Thymus (tissue), 14 donors: ENCODE measurements around the gene KIF5B. TPM values are rescaled to one million over a fixed set of nuclear protein-coding genes. Genes with fewer than 3 reads are reported as not detected.
"Not testable (repeated sequence)": the region's sequence is repeated elsewhere in the genome, so short reads cannot be mapped to it uniquely, and the experiment has no call there.

Source experiments
- DNase-seq, 9 donors: peaks; one replicate each; pipeline ENCODE4 v3.0.0-alpha.2; 2013; ENCODE audit warnings: low spot score in 9 of 9, low read depth in 6 of 9, missing footprints in 1 of 9
- H3K27ac ChIP-seq, 2 donors: one replicate each; pipeline ENCODE4 v1.5.1; 2013; ENCODE audit warnings: control low read depth in 1 of 2, low read depth in 1 of 2, low read length in 1 of 2, mild to moderate bottlenecking in 1 of 2, moderate library complexity in 1 of 2
- H3K27me3 ChIP-seq, 2 donors: one replicate each; pipeline ENCODE4 v1.5.1; 2013; ENCODE audit warnings: low read length in 1 of 2; ENCODE audit not compliant: control insufficient read depth in 2 of 2, insufficient read depth in 1 of 2
- H3K36me3 ChIP-seq, 2 donors: one replicate each; pipeline ENCODE4 v1.5.1; 2013; ENCODE audit warnings: low read length in 1 of 2, mild to moderate bottlenecking in 1 of 2, moderate library complexity in 1 of 2; ENCODE audit not compliant: control insufficient read depth in 2 of 2, insufficient read depth in 2 of 2
- H3K4me1 ChIP-seq, 2 donors: one replicate each; pipeline ENCODE4 v1.5.1; 2013; ENCODE audit warnings: low read length in 2 of 2; ENCODE audit not compliant: control insufficient read depth in 2 of 2, insufficient read depth in 2 of 2
- H3K4me3 ChIP-seq, 2 donors: one replicate each; pipeline ENCODE4 v1.5.1; 2013; ENCODE audit warnings: low read length in 2 of 2, control low read depth in 1 of 2, mild to moderate bottlenecking in 1 of 2
- H3K9me3 ChIP-seq, 2 donors: one replicate each; pipeline ENCODE4 v1.5.1; 2013; ENCODE audit warnings: low read length in 1 of 2, mild to moderate bottlenecking in 1 of 2; ENCODE audit not compliant: control insufficient read depth in 2 of 2, insufficient read depth in 1 of 2
- WGBS: extraction: QIAGEN DNeasy Blood & Tissue Kit; methylation state at CpG from one replicate; pipeline ENCODE4 v1.1.7; 2013; 5-methylcytosine and 5-hydroxymethylcytosine counted together
- long read RNA-seq, 10 donors: transcript quantifications; one replicate each; lab custom pipeline, GENCODE V29; 2026
- polyA plus RNA-seq: library from polyadenylated mRNA; stranded (reverse); fragments of 200-250 nt; gene quantifications from one replicate; pipeline ENCODE4 v1.2.3, GENCODE V29; 2013
- total RNA-seq: library from RNA; stranded (reverse); fragments of 120-200 nt; gene quantifications from one replicate; pipeline ENCODE4 v1.2.4, GENCODE V29; 2013
- donor health status: healthy.

Gene KIF5B
- 70.4 TPM for total RNA-seq
- polyA plus RNA-seq: 47.3 TPM
- long read RNA-seq, donor 1: 0 reads
- long read RNA-seq, donor 2: 0 reads
- long read RNA-seq, donor 3, full-length matches to known transcripts: 1 of 59 reads
- long read RNA-seq, donor 3, partial matches to known transcripts: 58 of 59 reads
- long read RNA-seq, donor 3, other reads (novel, unspliced or antisense): 0 of 59 reads
- long read RNA-seq, donor 4, full-length matches to known transcripts: 1 of 37 reads
- long read RNA-seq, donor 4, partial matches to known transcripts: 36 of 37 reads
- long read RNA-seq, donor 4, other reads (novel, unspliced or antisense): 0 of 37 reads
- long read RNA-seq, donor 5, full-length matches to known transcripts: 1 of 75 reads
- long read RNA-seq, donor 5, partial matches to known transcripts: 74 of 75 reads
- long read RNA-seq, donor 5, other reads (novel, unspliced or antisense): 0 of 75 reads
- long read RNA-seq, donor 6, full-length matches to known transcripts: 3 of 35 reads
- long read RNA-seq, donor 6, partial matches to known transcripts: 32 of 35 reads
- long read RNA-seq, donor 6, other reads (novel, unspliced or antisense): 0 of 35 reads
- long read RNA-seq, donor 7, full-length matches to known transcripts: 6 of 115 reads
- long read RNA-seq, donor 7, partial matches to known transcripts: 109 of 115 reads
- long read RNA-seq, donor 7, other reads (novel, unspliced or antisense): 0 of 115 reads
- long read RNA-seq, donor 8, full-length matches to known transcripts: 3 of 23 reads
- long read RNA-seq, donor 8, partial matches to known transcripts: 20 of 23 reads
- long read RNA-seq, donor 8, other reads (novel, unspliced or antisense): 0 of 23 reads
- long read RNA-seq, donor 9, full-length matches to known transcripts: 1 of 43 reads
- long read RNA-seq, donor 9, partial matches to known transcripts: 42 of 43 reads
- long read RNA-seq, donor 9, other reads (novel, unspliced or antisense): 0 of 43 reads
- long read RNA-seq, donor 10, full-length matches to known transcripts: 1 of 45 reads
- long read RNA-seq, donor 10, partial matches to known transcripts: 44 of 45 reads
- long read RNA-seq, donor 10, other reads (novel, unspliced or antisense): 0 of 45 reads

DNA sequence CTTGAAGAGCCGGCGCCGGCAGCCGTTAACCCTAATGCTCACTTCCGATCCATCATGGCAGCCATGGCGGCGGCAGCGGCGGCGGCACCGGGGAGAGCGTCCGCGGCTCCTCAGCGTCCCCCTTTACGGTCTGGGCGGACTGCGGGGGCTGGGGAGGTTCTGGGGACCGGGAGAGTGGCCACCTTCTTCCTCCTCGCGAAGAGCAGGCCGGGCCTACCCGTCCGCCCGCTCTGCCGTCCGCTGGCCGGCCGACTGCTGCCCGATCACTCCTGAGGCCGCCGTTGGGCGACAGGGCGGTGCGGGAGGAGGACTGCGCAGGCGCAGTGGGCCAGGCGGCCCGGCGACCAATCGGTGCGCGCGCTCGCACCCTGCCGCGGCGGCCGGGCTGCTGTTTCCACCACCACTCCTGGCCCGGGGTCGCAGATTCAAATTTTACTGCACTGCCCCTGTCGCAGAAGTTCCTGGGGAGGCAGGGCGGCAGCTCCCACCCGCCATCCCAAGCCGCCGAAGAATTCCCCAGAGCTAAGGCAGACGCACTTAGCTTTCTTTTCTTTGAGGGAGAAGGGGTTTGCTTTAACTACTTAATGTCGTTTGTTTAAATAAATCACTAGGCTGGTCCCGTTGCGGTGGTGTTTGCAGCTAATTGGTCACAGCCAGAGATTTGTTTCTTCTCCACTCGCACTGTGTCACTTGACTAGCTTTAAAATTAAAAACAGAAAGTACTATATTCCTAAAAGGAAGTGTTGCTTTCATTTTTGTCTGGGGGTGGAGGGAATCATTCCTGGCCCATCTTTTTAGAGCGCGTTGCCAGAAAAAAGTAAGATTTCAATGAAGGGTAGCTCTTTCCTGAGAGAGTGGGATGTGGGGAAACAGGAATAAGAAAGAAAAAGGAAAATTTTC is at the start of gene KIF5B:
Gene KIF5B (minus strand): TSS at position 290 of the 900 bp plus-strand sequence. CDS start 452 bp downstream, outside the sequence.
- no peaks in the 10 kb centered on the region for H3K27me3 ChIP-seq
- 3% methylated on average over 63 of the region's 63 CpGs for WGBS
- DNase-seq: peak; percentile 72 to 94 (median 88)
- peak within 1 kb of the TSS; percentile 95 to 99 for H3K27ac ChIP-seq
- peaks cover 0 to 3% of the 10 kb centered on the region in 2 donors for H3K9me3 ChIP-seq
- peaks cover 0 to 3% of the 10 kb centered on the region in 2 donors for H3K36me3 ChIP-seq
- peak within 1 kb of the TSS; percentile 80 to 99 for H3K4me3 ChIP-seq
- H3K4me1 ChIP-seq: peaks cover 11 to 15% of the 10 kb centered on the region in 2 donors

DNA sequence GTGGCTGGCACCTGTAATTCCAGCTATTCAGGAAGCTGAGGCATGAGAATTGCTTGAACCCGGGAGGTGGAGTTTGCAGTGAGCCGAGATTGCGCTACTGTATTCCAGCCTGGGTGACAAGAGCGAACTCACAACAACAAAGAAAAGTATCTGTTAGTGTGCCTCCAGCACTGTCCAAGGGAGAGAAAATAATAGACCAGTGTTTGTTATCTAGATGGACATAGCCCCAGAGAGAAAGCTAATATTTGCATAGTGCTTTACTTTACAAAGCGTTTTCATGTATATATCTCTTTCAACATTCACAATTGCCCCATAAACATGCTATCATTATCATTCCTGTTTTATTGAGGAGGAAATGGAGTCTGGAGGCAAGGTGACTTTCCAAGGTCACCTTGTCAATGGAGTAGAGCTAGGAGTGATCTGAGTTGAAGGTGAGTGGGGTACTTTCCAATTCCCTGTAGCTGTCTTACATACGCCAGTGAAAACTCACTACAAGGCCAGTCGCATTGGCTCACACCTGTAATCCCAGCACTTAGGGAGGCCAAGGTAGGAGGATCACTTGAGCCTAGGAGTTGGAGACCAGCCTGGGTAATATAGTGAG is 49.7 kb upstream of the KIF5B start:
- WGBS: 98% methylated on average over 7 of the region's 7 CpGs
- DNase-seq: no peak
- Histone ChIP-seq H3K27me3 (no peaks in the 10 kb centered on the region), H3K9me3 (peaks cover 0 to 11% of the 10 kb centered on the region in 2 donors), H3K36me3 (no peaks in the 10 kb centered on the region), H3K4me3 (no peak overlapping the region), H3K4me1 (no peaks in the 10 kb centered on the region), H3K27ac (no peak overlapping the region)

GRCh38 chr10:32104622-32105509 is 48.6 kb upstream of the KIF5B start:
- 95% methylated on average over 5 of the region's 5 CpGs for WGBS
- H3K36me3 ChIP-seq: no peaks in the 10 kb centered on the region

GRCh38 chr10:32104181-32104580 is 48.0 kb upstream of the KIF5B start:
- no peak overlapping the region for H3K27ac ChIP-seq
- H3K9me3 ChIP-seq: no peaks in the 10 kb centered on the region

More at GRCh38 chr10:32104622-32105509, 48.6 kb upstream of the KIF5B start:
- peaks cover 0 to 6% of the 10 kb centered on the region in 2 donors for H3K9me3 ChIP-seq
- no peak for DNase-seq
- no peaks in the 10 kb centered on the region for H3K4me1 ChIP-seq
- H3K4me3 ChIP-seq: no peak overlapping the region
- H3K27ac ChIP-seq: no peak overlapping the region
- H3K27me3 ChIP-seq: no peaks in the 10 kb centered on the region

DNA sequence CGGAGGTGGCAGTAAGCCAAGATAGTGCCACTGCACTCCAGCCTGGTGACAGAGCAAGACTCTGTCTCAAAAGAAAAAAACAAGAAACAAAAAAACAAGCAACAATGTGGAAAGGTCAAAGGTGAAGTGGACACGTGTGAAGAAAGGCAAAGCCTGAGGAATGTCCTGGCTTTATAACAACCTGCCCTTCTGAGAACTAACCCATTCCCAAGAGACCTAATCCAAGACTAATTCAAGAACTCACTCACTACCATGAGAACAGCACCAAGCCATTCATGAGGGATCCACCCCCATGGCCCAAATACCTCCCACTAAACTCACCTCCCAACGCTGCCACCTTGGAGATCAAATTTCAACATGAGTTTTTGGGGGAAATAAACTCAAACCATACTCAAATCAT is 47.5 kb upstream of the KIF5B start:
- no peaks in the 10 kb centered on the region for H3K27me3 ChIP-seq
- H3K27ac ChIP-seq: no peak overlapping the region
- 97% methylated on average over 3 of the region's 3 CpGs for WGBS
- no peaks in the 10 kb centered on the region for H3K36me3 ChIP-seq
- DNase-seq: no peak
- H3K9me3 ChIP-seq: no peaks in the 10 kb centered on the region
- no peak overlapping the region for H3K4me3 ChIP-seq
- no peaks in the 10 kb centered on the region for H3K4me1 ChIP-seq

More at GRCh38 chr10:32104181-32104580, 48.0 kb upstream of the KIF5B start:
- H3K4me3 ChIP-seq: no peak overlapping the region
- H3K27me3 ChIP-seq: no peaks in the 10 kb centered on the region
- 90% methylated on average over 3 of the region's 3 CpGs for WGBS
- no peak for DNase-seq
- no peaks in the 10 kb centered on the region for H3K4me1 ChIP-seq
- no peaks in the 10 kb centered on the region for H3K36me3 ChIP-seq

DNA sequence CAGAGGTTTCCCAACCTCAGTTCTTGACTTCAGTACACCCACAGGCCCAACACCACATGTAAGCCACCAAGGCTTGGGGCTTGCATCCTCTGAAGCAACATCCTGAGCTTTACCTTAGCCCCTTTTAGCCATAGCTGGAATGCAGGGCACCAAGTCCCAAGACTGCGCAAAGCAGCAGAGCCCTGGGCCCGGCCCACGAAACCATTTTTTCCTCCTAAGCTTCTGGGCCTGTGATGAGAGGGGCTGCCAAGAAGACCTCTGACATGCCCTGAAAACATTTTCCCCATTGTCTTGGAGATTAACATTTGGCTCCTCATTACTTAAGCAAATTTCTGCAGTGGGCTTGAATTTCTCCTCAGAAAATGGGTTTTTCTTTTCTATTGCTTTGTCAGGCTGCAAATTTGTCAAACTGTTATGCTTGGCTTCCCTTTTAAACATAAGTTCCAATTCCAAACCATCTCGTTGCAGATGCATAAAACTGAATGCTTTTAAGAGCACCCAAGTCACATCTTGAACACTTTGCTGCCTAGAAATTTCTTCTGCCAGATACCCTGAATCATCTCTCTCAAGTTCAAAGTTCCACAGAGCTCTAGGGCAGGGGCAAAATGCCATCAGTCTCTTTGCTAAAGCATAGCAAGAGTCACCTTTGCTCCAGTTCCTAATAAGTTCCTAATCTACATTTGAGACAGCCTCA is 42.5 kb upstream of the KIF5B start:
- H3K27ac ChIP-seq, H3K9me3 ChIP-seq, H3K36me3 ChIP-seq, DNase-seq, H3K27me3 ChIP-seq, H3K4me3 ChIP-seq, H3K4me1 ChIP-seq: not testable (repeated sequence)
- WGBS: 96% methylated on average over 4 of the region's 4 CpGs

- WGBS: 97% methylated on average over 2 of the region's 2 CpGs
- H3K4me1 ChIP-seq: no peaks in the 10 kb centered on the region
- no peaks in the 10 kb centered on the region for H3K36me3 ChIP-seq
- H3K4me3 ChIP-seq: no peak overlapping the region
- H3K27me3 ChIP-seq: no peaks in the 10 kb centered on the region
- H3K9me3 ChIP-seq: peaks cover 0 to 4% of the 10 kb centered on the region in 2 donors
- no peak for DNase-seq
- H3K27ac ChIP-seq: no peak overlapping the region
Observed at GRCh38 chr10:32095116-32095733, 39.0 kb upstream of the KIF5B start.
